Measurements from ENCODE around the gene ZFHX3.

Gene ZFHX3

DNA sequence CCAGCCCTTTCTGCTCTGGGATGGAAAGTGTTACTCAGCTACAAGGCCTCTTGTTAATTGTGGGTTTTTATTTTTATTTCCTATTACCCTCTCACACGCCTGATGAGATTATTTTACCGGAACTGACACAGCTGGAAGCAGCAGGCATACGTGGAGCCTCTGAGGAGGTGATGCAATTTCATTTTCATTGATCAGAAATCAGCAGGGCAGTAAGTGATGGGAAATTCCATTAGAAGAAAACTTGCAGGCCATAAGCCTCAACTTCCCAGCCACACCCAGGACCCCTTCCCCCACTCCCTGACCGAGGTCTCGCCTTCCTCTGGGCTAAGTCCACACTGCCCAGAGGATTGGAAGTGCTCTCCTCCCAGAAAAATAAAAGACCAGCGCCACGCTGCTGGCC, 69.7 kb downstream of the ZFHX3 start:
- in situ Hi-C loops (cut with MboI; ENCODE audit: low sequenced_read_pairs) = no loop called here

DNA sequence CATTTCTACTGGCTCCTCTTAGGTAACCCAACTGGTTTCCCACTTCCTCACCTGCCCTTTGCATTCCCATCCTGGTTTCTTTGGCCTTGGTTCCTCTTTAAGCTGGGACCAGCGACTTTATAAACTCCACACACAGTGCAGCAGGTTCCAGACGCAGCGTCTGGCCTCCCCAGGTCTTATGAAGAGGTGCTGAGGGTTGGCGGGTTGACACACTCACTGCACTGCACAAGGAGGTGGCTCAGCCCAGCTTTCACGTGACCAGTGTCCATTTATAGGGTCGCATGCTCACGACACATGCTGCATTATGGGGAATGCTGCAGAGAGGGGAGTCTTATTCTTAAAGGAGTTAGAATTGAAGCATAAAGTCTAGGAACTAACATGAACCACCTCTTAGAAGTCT, 70.8 kb downstream of the ZFHX3 start:
- in situ Hi-C loops (cut with MboI; ENCODE audit: low sequenced_read_pairs) = no loop called here

GRCh38 chr16:72976438-72977064, 71.4 kb downstream of the ZFHX3 start:
- in situ Hi-C loops (cut with MboI; ENCODE audit: low sequenced_read_pairs) = no loop called here

GRCh38 chr16:72975809-72976437, 72.0 kb downstream of the ZFHX3 start:
- in situ Hi-C loops (cut with MboI; ENCODE audit: low sequenced_read_pairs) = no loop called here

GRCh38 chr16:72974142-72974769, 73.7 kb downstream of the ZFHX3 start:
- in situ Hi-C loops (cut with MboI; ENCODE audit: low sequenced_read_pairs) = no loop called here

DNA sequence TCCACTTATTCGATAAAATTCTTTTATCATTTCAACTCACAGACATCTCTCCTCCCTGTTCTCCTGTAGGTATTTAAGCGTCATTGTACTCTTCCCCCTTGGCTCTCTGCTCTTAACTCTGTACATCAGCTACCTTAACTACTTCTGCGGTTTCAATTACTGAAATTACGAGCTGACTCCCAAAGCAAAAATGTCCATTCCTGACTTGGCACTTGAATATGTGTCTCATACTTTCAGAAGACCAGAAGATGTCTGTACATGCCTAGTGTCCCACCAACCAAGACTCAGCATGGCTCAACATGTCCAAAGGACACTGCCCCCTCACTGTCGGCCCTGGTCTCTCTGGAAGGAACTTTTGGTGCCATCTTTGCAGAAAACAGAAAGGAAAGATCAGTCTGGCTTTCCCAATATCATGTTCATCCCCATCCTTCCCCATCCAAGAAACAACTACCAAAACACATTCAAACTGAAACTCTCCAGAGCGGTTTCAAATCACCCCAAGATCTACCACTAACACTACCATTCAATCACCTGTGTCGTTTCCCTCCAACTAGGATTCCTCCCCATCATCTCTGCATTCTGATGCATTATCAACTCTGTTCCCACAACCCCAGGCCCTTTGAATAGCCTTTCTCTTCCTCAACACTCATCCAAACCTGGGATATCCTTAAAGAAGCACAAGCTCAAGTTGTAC, 74.9 kb downstream of the ZFHX3 start:
- in situ Hi-C loops (cut with MboI; ENCODE audit: low sequenced_read_pairs) = no loop called here

DNA sequence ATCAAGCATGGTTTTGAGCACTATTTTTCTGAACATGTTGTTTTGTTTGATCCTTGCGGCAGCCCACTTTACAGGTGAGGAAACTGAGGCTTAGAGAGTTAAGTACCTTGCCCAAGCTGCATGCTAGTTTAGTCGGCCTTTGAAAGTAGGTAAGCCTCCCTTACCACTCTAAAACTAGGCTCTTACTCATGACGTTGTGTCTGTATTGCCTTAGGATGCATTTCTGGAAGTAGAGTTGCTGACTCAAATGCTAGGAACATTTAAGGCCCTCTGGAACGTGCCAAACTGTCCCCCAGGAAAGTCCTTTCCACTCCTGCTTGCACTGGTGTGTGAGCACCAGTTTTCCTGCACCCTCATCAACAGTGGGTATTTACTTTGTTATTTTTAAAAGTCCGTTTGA, 76.6 kb downstream of the ZFHX3 start:
- in situ Hi-C loops (cut with MboI; ENCODE audit: low sequenced_read_pairs) = no loop called here

- in situ Hi-C loops (cut with MboI; ENCODE audit: low sequenced_read_pairs) = no loop called here
Observed at GRCh38 chr16:72970656-72971055, 77.3 kb downstream of the ZFHX3 start.

GRCh38 chr16:72969812-72970211, 78.1 kb downstream of the ZFHX3 start:
- in situ Hi-C loops (cut with MboI; ENCODE audit: low sequenced_read_pairs) = no loop called here

- in situ Hi-C loops (cut with MboI; ENCODE audit: low sequenced_read_pairs) = no loop called here
Observed at GRCh38 chr16:72969146-72969545, 78.8 kb downstream of the ZFHX3 start.

- in situ Hi-C loops (cut with MboI; ENCODE audit: low sequenced_read_pairs) = no loop called here
Observed at GRCh38 chr16:72967941-72968340, 80.0 kb downstream of the ZFHX3 start.

GRCh38 chr16:72963533-72964315, 84.2 kb downstream of the ZFHX3 start:
- in situ Hi-C loops (cut with MboI; ENCODE audit: low sequenced_read_pairs) = no loop called here

DNA sequence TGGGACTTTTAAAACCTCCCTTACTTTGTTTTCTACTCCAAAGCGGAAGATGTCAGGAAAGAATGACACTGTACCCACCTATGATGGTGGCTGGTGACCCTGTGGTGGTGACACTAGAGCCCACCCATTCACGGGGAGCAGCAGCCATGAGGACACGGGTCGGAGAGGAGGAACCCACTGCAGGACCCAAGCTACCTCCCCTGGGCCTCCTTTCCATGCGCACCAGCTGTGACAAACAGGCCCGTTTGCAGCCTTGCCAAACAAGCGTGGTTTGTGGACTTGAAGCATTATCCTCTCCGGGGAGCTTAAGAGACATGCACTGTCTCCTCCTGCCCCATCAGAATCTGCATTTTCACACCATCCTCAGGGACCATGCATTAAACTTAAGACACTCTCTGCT, 85.6 kb downstream of the ZFHX3 start:
- in situ Hi-C loops (cut with MboI; ENCODE audit: low sequenced_read_pairs) = no loop called here

DNA sequence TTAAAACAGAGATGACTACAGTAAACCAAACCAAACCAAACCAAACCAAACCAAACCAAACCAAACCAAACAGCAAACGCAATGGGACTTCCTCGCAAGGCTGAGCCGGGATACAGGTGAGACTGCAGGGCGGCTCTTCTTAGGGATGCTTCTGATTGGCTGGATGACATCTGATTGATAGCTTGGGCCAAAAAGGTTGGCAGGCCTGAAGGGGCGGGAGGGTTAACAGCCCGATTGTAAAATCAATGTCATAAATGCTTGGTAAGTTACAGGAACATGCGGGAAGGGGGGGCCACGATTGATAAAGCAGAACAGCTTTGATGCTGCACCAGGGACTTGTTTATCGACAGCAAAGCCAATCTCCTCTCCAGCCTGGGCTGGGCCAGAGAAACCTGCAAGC, 86.1 kb downstream of the ZFHX3 start:
- in situ Hi-C loops (cut with MboI; ENCODE audit: low sequenced_read_pairs) = no loop called here

DNA sequence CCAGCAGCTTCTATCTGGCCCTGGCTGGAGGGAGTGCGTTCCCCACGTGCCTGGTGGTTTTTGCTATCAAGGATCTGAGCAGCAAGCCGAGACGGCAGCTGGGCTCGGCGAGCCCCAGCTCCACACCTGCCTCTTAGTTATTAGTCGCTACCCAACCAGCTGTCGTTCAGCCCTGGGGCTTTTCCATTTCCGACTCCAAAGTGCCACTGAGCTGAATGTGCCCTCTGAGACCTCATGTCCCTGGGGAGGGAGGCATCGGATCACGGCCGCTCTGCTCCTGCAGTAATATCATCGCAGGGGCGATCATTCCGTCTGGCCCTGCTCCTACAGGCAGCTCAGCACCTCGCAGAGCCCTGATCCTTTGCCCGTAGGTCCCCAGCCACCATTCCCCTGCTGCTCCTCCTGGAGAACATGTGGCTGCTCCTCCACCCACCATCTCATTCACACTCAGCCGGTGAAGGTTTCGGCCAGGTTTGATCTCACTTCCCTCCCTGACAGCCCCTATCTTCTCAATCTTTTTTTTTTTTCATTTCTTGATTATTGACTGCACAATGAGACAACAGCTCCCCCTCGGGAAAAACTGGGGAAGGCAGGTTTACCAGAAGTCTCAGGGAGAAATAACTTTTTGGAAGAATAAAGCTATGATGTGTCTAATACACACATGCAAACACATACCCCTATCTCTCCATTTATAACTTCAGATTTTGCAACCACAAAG, 86.7 kb downstream of the ZFHX3 start:
- in situ Hi-C loops (cut with MboI; ENCODE audit: low sequenced_read_pairs) = no loop called here

DNA sequence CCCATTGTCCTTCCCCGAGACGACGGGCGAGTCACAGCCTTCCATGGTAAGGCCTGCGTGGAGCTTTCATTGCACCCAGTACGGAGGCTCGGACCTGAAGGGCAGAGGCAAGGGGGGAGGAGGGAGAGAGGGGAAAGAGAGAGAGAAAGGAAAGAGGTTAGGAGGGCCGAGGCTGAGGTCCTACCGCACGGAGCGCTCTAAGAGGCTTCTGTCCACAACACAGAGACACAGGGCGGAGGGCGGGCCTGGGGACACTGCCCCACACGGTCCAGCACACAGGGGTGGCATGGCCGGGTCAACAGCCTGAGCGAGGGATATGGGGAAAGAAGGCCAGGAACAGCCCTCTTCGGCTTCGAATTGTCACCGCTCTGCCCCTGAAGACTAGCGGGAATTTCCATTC, 87.8 kb downstream of the ZFHX3 start:
- in situ Hi-C loops (cut with MboI; ENCODE audit: low sequenced_read_pairs) = no loop called here

GRCh38 chr16:72959301-72959996, 88.5 kb downstream of the ZFHX3 start:
- in situ Hi-C loops (cut with MboI; ENCODE audit: low sequenced_read_pairs) = no loop called here

- in situ Hi-C loops (cut with MboI; ENCODE audit: low sequenced_read_pairs) = no loop called here
Observed at GRCh38 chr16:72958522-72959076, 89.3 kb downstream of the ZFHX3 start.
